Measurements from ENCODE around the gene BOK. TPM values are rescaled to one million over a fixed set of nuclear protein-coding genes. Genes with fewer than 3 reads are reported as not detected.

The BOK gene
- total RNA-seq, 1 experiment from 2014 or later: 33.9 TPM

GRCh38 chr2:241618296-241618805 is 59.8 kb downstream of the BOK start:
- Histone ChIP-seq H3K23me2 (ENCODE audit: insufficient read length, low read depth, low read length, poor library complexity, severe bottlenecking) (no peaks in the 10 kb centered on the region), H3K4ac (ENCODE audit: low read depth, low read length) (no peak overlapping the region), H2AK5ac (ENCODE audit: insufficient read length, low read length) (no peak overlapping the region), H3K9me3 (ENCODE audit: control insufficient read depth, low read depth, low read length) (no peaks in the 10 kb centered on the region), H4K91ac (ENCODE audit: insufficient read length, low read depth, low read length) (no peak overlapping the region), H3K4me2 (ENCODE audit: insufficient read depth, insufficient read length, low read length) (no peak overlapping the region), H3K14ac (ENCODE audit: insufficient read depth, low read length) (no peak overlapping the region), H2AFZ (ENCODE audit: low read length) (no peak overlapping the region), H4K8ac (replicated peaks; ENCODE audit: insufficient read length, low read depth, low read length) (no peak overlapping the region), H3K56ac (ENCODE audit: insufficient read length, low read depth, low read length) (no peak overlapping the region), H3K18ac (ENCODE audit: insufficient read length, low read depth, low read length) (no peak overlapping the region), H2BK12ac (ENCODE audit: insufficient read length, low read depth, low read length) (no peak overlapping the region), H3K79me2 (ENCODE audit: insufficient read depth, low read length) (no peaks in the 10 kb centered on the region; the same call in 1 of the 2 replicates), H3K79me1 (ENCODE audit: insufficient read depth, low read depth, low read length, poor library complexity, severe bottlenecking) (no peaks in the 10 kb centered on the region), H2BK15ac (ENCODE audit: low read depth, low read length) (no peak overlapping the region), H2BK120ac (ENCODE audit: low read depth, low read length, poor library complexity, severe bottlenecking) (no peak overlapping the region), H2BK20ac (ENCODE audit: low read depth, low read length, poor library complexity, severe bottlenecking) (no peak overlapping the region), H3K9ac (ENCODE audit: extremely low read depth, insufficient read length, low read length) (no peak overlapping the region), H4K5ac (ENCODE audit: insufficient read length, low read depth, low read length) (no peak overlapping the region), H2BK5ac (ENCODE audit: insufficient read length, low read length) (no peak overlapping the region), H4K20me1 (ENCODE audit: control insufficient read depth, insufficient read depth, insufficient read length) (no peaks in the 10 kb centered on the region), H3K27me3 (ENCODE audit: insufficient read depth, low read length) (no peaks in the 10 kb centered on the region), H3K23ac (ENCODE audit: insufficient read length, low read depth, low read length) (no peak overlapping the region), H3K27ac (ENCODE audit: insufficient read length, low read depth, low read length) (no peak overlapping the region), H3T11ph (ENCODE audit: low read length) (no peak overlapping the region), H3K4me1 (ENCODE audit: insufficient read depth, low read length) (peaks cover 4% of the 10 kb centered on the region; the same call in 1 of the 2 replicates)
- no peak for TF ChIP-seq CTCF (conservative IDR thresholded peaks at IDR 0.05)
- H3K27ac Mint-ChIP-seq: peak overlapping the region; percentile 75 to 91 (median 86)
- peaks cover 0 to 3% of the 10 kb centered on the region in 2 experiments; a peak in 3 of 5 replicates for H3K9me3 Mint-ChIP-seq
- H3K27me3 Mint-ChIP-seq (ENCODE audit: low read depth): no peaks in the 10 kb centered on the region
- H3K36me3 Mint-ChIP-seq (ENCODE audit: insufficient read depth in 1 of 3, low read depth in 3 of 3): peaks cover 5 to 26% (median 13%) of the 10 kb centered on the region in 3 experiments; a peak in 6 of 7 replicates
- 0 out of 5 replicates have a peak overlapping the region, but pooled peaks of 1 of the 2 experiments have one; percentile 9 for H3K4me3 Mint-ChIP-seq
- peaks cover 12 to 16% of the 10 kb centered on the region in 2 experiments for H3K4me1 Mint-ChIP-seq
- no peak for DNase-seq
- no CpG with 5 or more reads among the region's 5 CpGs for WGBS (ENCODE audit: extremely low coverage, insufficient read length, low lambda C conversion rate)
